Activated CD4-positive, alpha-beta T cell treated with anti-CD3 and anti-CD28 coated beads for 48 hours (primary cell): ENCODE measurements around the gene CNTNAP2.
"Not testable (repeated sequence)": the region's sequence is repeated elsewhere in the genome, so short reads cannot be mapped to it uniquely, and the experiment has no call there.

ENCODE experiments used
- DNase-seq: peaks from one replicate; pipeline ENCODE4 v3.0.0-alpha.2; 2020

Gene CNTNAP2

DNA sequence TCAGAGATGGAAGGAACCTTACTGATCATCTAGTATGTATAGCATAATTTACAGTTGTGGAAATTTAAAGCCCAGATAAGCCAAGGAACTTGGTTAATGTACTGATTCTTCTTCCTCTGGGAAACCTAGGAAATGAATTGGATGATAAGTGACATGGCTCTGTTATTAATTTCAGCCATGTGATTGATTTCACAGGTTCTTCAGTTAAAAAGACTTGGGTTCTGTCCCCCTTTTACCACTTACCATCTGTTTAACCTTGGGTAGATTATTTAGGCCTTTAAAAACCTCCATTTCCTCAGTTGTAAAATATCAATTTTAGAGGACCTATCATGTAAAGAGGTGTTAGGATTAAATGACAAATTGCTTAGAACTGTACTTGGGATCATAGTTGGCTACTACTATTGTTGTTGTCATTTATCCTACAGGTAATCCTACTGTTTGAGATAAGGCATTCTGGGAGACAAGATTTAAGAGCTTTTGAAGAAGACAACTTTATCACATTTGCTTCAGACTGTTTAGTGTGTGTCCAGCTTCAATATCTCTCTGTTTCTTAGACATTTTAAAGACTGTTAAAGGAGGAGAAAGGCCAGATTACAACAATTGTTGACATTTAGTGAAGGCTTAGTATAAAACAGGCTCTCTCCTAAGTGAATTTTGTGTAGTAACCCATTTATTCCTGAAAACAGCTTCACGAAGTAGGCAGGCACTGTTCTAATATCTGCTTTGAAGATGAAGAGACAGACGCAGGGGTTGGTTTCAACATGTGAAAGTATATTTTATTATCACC lies 1476.9 kb downstream of the CNTNAP2 start:
- DNase-seq: no peak

DNA sequence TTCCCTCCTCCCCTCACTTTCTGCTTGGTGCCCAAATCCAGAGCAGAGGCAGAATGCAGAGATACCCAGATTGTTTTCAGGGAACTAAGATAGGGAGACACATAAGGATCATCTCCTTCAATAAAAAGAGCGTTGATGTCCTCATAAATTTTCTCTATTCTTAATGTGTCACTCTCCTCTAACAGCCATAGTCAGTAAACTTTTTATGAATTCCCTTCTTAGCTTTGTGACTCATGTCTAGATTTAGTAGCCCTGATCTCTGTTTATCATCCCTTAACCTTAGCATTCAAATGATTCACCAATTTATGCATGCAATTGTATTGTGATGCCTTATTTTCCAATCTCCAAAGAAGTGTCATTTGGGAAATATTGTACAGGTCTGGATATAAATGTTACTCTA lies 1478.4 kb downstream of the CNTNAP2 start:
- no peak for DNase-seq

DNA sequence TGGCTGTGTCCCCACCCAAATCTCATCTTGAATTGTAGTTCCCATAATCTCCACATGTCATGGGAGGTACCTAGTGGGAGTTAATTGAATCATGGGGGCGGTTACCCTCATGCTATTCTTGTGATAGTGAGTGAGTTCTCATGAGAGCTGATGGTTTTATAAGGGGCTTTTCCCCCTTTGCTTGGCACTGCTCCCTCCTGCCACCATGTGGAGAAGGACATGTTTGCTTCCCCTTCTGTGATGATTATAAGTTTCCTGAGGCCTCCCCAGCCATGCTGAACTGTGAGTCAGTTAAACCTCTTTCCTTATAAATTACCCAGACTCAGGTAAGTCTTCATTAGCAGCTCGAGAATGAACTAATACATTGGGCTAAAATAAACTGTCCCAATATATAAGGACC lies 1482.1 kb downstream of the CNTNAP2 start:
- DNase-seq: not testable (repeated sequence)

DNA sequence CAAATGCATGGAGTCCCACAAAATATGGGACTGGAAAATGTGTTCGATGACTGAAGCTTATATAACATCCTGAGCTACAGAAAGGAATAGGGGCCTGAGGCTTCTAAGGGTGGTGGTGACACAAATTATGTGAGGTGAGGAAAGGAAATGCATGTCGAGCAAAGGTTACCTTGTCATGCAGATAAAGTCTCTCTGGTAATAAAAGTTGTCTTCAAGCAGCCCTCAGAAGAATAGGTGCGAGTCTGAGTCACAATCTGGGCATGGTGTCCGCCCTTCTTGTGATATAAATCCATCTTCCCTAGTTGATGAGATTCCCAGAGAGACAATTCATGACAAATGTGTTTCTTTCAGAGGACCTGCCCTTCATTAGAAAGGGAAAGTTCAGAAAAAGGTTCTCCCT lies 1488.7 kb downstream of the CNTNAP2 start:
- DNase-seq: no peak

DNA sequence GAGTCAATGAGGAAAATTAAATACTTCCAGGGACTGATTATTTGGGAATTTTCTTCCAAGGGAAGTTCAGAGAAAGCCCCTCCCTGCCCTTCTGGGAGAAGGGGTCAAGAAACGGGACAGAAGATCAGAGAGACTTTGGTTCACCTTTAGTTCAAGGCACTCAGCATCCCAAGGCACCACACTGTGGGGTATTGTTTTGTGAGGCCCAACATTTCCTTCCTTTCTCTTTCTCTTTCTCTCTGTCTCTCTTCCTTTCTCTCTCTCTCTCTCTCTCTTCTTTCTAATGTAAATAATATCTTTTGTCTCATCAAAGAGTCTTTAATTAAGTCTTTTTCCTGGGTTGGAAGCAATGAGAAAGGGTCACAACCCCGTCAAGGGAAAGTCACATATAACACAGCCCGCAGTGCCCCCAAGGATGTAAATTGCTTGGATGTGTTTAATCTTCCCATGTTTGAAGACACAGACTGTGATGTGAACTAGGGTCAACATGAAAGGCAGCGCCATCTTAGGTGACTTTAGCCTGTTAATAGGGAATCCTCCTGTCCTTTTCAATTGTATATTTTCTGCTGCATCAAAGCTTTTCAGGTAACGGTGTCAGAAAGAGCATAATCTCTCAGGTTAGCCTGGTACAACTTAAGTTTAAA lies 1490.7 kb downstream of the CNTNAP2 start:
- DNase-seq: no peak

DNA sequence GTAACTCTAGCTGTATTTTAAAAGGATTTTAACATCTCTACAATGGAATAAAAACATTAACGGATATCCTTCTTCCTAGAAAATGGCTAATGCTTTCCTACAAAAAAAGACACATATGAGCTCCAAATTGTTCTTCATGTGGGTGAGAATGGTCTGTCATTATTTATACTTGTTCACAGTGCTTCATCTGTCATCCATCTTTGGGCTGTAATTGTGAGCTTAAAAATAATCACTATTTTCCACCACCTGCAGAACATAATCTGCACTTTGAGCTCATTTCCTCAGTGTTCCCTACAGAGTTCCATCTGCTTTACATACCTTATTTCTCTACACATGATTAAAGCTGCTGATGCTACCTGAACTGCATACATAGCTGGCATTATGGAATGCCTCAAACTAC lies 1494.8 kb downstream of the CNTNAP2 start:
- no peak for DNase-seq

DNA sequence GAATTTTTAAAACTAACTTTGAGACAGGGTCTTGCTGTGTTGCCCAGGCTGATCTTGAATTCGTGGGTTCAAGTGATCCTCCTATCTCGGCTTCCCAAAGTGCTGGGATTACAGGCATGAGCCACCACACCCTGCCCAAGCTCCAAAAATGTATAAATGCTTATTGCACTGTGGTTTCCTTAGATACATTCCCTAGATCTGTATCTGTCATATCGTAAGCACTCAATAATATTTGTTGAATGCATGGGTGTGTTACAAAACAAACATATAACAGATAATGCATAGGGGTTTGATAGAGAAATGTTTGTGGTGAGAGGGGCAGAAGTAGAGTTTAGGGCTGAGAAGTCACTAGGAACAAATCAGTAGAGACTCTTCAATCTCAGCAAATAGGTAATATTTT lies 1518.7 kb downstream of the CNTNAP2 start:
- no peak for DNase-seq

DNA sequence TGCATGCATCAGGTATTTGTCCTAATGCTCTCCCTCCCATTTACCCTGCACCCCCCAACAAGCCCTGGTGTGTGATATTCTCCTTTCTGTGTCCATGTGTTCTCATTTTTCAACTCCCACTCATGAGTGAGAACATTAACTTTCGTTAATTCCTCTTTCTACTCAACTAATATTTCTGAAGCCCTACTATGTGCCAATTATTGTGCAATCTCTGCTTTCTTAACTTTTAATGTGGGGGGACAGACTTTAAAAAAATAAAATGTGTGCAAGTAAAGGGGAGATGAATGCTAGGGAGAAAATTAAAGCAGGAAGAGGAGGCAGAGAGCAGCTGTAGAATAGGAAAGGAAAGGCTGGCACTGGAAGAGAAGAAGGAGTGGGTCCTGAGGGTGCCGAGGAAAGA lies 1520.0 kb downstream of the CNTNAP2 start:
- no peak for DNase-seq

DNA sequence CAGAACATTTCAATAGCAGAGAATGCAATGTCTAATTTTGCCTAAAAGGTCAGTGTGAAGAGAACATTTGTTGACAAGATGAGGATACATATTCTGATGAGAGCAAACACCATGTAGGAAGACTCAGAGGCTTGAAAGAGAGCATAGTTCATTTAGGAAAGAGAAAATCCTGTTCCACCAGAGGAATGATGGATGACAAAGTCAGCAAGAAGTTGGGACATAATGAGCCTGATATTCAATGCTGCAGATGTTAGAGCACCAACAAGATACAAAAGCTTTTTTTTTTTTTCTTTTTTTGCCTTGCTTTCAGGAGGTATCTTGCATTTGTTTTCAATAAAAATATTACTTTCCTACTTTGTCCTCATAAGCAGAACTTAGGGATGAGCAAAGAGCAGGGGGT lies 1522.0 kb downstream of the CNTNAP2 start:
- no peak for DNase-seq

DNA sequence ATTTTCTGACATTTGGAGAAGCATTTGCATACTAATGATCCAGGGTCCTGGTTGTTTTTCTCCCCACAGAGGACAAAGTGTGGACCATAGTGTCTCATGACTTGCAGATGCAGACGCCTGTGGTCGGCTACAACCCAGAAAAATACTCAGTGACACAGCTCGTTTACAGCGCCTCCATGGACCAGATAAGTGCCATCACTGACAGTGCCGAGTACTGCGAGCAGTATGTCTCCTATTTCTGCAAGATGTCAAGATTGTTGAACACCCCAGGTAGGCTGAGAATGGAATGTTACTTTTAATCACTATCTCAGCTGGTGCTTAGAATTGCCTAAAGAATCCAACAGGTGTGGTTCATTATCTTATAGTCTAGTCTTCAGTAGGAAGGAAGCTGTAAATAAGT lies 1522.4 kb downstream of the CNTNAP2 start:
- no peak for DNase-seq

DNA sequence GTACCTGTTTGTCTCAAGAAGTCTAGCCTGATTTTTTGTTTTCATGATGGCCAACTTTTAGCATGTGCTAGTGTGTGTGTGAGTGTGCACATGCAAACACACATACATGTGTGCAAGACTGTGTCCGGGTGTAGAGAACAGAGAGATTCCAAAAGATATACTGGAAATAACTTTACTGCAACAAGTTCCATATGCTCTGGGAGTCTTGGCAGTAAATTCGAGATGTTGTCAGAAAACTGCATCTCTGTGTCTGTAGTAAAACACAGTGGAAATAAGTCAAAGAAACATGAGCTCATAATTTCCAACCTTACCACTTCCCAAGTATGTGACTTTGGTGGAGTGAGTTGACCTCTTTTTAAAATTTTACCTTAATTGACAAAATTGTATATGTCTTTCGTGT lies 1523.2 kb downstream of the CNTNAP2 start:
- DNase-seq: no peak

DNA sequence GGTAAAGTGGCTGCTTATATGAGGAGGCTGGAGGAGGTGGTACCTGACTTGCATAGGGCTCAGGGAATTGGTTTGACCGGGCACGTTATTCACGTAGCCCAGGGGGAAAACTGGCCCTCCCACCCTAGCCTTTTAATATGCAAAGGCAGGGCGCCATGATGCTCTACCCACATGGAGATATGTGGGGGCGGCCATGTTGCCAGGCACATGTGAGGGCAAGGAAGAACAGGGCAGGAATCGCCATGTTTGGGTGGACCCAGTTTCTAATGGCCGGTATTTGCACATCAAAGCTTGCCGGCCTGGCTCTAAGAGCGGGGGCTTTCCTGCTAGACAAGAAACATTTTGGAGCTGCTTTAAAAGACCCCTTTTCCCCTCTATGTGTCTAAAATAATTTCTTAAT lies 1524.2 kb downstream of the CNTNAP2 start:
- no peak for DNase-seq

DNA sequence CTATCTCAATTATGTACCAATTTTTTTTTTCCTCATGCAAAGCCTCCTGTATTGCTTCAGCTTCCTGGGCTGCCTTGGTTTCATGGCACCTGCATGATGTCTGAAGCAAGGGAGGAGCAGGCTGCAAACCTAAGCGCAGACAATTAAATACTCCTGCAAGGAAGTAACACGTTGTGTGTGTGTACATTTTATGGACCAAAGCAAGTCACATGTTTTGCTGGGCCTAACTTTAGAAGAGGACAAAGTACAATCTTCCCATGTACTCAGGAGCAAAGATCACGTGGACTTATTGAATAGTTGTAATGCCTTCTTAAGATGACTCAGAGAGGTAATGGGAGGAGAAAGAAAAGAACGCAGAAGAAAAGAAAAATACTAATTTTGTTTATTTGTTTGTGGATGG lies 1530.0 kb downstream of the CNTNAP2 start:
- no peak for DNase-seq

DNA sequence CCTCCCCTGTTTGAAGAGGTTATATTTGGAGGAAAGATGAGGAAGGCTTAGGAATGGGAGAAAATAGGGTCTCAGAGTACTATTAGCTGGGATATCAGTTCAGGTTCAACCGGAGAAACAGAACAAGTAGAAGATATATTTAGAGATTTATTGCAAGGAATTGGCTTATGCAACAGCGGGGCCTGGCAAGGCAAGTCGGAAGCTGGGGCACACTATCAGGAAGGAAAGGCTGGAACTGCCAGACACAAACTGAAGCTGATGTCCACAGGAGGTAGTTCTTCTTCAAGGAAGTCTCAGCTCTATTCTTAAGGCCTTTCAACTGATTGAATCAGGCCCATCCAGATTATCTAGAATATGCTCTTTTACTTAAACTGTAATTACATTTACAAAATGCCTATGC lies 1534.4 kb downstream of the CNTNAP2 start:
- DNase-seq: no peak

DNA sequence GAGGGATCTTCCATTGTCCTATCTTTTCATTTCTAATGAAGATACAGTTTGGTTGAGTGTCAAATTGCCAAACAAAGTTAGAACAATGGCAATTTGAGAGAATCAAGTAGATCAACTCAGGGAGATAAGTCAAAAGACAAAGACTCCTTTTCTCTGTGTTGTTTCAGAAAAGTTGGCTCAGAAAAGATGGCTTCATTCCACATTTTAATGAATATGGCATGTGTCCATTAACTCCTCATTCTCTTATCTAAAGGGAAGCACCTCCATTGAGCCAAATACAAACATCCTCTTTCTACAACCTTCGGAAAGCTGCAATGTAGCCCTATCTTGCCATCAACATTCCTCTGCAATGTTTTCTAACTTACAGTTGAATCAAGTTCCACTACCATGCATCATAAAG lies 1535.0 kb downstream of the CNTNAP2 start:
- no peak for DNase-seq

DNA sequence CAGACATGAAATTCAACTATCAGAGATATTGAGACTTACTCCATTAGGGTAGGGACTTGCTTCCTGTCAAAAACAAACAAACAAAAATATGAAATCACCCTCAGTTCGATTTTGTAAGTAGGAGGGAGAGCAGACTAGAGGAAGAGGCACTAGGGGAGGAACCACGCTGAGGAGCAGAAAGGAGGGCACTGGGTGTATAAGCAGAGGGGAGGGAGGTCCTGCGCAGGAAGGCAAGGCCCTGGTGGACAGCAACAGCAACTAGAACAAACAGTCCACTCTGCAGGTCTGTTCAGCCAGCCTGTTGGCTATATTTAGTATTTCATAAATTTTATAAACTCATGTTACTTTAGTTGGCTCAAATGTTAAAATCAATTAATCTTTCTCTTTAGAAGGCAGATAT lies 1536.9 kb downstream of the CNTNAP2 start:
- no peak for DNase-seq

DNA sequence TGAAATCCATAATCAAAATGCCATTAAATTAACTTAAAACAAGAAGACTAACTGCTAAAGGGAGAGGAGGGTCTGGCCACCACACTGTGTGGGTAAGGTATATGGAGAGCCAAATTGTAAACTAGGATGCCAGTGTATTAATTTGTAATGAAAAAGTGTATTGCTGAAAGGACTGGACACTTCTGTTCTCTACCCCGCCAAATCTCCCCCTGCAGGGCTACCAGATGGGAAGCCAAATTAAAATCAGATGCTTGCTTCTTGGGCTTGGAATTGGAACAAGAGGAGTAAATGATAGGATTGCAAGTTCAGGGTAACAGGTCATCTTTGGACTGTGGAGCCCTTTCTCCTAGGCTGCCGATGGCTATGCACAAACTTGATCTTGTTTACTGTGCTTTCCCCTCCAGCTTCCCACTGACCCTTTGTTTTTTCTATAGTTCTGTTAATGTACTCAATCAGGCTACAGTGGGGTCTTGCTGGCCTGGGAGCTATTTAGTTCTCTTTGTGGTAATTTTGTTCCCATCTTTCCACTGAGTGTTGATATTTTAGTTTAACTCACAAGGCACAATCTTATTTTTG lies 1541.9 kb downstream of the CNTNAP2 start:
- no peak for DNase-seq

DNA sequence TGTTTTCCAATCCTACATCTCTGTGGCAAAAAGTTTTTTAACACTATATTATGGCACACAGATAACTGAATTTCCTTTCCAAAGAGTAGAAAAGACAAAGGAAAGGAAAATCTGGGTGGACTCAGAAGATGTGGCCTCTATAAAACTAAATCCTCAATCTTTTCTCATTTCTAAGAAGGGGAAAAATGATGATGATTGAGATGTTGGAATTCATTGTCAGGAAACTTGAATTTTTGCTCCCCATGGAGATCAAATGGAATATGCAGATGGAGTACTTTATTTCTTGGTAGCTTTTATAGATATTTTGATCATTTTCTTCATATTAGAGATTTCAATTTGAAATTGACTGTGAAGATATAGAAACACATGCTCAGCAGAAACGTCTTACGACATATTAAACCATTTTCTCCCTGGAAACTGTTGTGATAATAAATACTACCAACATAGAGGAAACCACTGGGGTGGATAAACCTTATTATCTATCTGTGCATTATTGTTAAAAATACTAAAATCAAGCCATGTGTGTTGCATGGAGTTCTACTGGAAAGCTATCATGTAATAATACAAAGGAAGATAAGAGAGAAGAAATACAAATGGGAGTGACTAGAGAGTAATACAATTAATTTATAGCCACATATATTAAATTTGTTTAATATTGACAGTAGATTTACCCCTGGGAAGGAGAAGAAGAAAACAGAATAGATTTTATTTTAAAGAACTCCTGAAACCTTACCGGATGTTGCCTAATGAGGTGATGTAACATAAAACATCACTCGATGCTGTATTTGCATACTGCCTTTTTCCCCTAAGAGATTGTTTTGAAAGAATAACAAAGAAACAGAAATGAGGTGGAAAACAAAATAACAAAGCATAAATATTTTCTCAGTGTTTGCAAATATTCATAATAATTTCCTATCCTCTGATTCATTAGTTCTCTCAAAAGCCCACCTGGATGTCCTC lies 1542.7 kb downstream of the CNTNAP2 start:
- no peak for DNase-seq

DNA sequence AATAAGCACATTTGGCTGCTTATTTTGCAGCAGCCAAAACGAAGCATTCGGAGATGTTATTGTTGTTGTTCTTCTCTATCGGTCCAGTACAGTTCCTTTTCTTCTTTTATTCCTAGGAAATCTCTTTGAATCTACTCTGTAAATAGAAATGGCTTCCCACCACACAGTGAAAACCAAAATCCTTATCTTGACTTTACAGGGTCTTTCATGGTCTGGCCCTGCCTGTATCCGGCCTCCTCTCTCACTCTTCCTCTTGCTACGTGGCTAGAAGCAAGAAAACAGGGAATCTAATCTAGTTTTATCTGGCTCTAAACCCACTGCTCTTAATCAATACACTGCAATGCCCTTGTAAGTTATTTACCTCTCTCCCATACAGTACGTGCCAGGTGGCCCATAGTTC lies 1547.9 kb downstream of the CNTNAP2 start:
- no peak for DNase-seq

DNA sequence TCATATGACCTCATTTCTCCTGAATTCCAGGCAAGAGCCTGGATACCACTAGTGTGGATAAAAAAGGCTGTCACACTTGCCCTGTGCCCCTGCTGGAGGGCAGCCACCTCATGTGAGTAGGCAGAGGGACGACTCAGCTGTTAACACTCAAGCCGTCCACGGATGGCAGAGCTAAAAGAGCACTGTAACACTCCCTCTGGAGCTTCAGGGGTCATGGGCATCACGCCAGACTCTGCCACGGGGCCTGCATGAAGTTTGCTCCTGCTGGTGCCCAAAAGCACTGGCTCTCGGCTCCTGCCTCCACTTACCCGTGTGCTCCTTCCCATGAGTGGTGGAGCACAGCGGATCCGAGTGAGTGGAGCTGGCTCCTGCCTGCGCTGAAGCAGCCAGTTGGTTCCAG lies 1554.2 kb downstream of the CNTNAP2 start:
- DNase-seq: no peak

DNA sequence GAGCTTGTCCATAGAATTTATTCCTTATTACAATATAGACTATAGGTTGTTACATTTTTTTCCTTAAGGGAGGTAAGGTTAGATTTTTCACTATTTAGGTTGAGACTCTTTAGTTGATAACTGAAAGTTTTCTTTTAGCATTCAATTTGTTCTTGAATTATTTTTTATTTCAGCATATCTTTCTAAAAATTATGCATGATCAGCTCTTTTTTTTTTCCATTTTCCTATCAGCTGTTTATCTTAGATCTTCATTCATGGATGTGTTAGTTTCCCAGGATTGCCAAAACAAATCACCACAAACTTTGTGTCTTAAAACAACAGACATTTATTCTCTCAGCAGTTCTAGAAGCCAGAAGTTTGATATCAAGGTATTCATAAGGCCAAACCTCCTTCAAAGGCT lies 1558.1 kb downstream of the CNTNAP2 start:
- DNase-seq: no peak

DNA sequence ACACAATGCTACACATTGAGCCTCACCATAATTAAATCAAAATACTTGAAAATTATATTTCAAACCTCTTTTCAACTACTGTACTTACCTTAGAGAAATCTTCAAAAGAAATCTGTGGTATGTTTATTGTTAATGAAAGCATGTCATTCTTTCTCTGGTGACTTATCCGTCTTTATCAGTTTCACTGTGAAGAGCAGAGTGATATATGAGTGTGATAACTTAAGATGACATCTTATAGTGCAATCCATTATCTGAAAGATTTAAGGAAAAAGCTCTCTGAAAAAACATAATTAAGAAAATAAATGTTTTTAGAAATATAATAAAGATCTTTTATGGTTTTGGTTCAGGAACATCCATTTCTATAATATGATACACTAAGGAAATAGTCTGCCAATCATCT lies 1562.3 kb downstream of the CNTNAP2 start:
- DNase-seq: no peak

DNA sequence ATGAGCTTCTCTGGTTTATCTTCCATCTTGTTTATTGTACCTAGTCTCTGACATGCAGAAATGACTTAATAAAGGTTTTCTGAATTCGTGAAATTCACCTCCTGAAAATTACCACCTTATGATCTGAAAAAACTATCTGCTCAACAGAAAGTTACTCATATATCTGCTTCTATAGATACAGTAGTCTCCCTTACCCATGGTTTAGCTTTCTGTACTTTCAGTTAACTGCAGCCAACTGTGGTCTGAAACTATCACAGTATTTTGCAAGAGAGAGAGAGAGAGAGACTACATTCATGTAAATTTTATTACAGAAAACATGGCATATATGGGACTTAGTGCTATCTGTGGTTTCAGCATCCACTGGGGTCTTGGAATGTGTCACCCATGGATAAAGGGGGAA lies 1564.9 kb downstream of the CNTNAP2 start:
- no peak for DNase-seq
